ENCODE results near the gene PPP2R2D.

The PPP2R2D gene

DNA sequence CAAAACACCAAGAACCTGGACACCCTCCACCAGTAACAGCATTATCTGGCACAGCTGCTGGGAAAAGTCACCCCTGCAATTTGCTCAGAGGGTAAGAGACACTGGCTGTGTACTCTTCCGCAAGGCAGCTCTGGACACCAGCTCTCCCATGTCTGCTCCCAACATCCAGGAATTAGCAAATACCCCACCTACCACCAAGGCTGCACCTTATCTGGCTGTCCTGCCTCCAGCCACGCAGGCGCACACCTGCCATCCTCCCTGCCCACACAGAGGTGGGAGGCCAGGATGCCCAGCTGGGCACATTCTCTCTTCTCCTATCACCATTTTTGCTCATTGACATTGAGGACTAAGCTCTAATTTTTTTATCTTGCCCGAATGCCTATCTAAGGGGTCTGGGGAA lies 101.2 kb downstream of the PPP2R2D start:
- no peak for DNase-seq

DNA sequence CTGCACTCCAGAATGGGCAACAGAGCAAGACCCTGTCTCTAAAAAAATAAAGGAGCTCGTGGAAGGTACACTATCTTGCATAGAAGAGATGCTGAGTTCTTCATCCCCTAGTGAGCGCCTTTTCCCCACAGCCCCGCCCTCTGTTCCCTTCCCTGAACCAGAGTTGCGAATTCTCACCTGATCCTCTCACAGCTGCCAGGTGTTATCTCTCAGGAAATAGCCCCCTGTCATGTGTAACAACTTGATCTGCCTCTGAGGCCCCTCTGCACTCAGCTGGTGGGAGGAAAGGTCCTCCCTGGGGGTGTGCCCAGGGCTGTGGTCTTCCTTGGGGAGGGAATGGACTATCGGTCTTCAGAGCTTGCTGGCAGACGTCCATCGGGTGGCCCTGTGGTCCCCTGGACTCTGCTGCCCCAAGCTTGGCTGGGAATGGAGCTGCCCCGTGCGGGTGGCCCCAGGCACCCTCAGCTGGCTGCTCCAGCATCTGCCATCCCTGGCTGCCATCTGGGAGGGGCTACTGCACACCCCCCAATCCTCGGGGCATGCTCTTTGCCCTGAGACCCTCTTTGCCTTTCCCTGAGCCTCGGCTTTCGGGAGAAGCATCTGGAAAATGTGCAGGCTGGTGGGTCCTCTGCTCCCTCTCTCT lies 102.6 kb downstream of the PPP2R2D start:
- DNase-seq, result no peak

DNA sequence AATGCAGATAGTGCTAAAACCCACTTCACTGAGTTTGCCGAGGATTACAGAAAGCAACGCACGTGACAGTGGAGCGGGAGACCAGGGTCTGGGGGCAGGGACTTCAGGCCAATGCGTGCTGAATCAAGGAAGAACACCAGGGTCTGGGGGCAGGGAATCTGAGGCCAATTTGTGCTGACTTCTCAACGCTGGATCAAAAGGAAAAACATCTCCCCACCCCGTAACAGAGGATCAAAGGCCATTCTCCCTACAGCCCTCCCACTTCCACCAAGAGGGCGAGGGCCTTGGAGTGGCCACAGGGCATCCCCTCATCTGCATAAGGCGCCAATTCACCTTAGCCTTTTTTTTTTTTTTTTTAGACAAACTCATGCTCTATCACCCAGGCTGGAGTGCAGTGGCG lies 103.2 kb downstream of the PPP2R2D start:
- DNase-seq, result no peak

DNA sequence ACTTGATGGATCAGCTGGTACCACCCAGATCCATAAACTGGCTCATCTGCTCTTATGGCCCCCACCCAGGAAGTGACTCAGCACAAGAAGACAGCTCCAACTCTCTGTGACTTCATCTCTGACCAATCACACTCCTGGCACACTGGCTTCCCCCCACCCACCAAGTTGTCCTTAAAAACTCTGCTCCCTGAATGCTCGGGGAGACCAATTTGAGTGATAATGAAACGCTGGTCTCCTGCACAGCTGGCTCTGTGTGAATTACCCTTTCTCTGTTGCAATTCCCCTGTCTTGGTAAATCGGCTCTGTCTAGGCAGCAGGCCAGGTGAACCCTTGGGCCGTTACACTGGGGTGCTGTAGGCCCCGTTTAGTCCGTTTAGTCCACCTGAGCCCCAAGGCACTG lies 104.3 kb downstream of the PPP2R2D start:
- DNase-seq, result no peak

DNA sequence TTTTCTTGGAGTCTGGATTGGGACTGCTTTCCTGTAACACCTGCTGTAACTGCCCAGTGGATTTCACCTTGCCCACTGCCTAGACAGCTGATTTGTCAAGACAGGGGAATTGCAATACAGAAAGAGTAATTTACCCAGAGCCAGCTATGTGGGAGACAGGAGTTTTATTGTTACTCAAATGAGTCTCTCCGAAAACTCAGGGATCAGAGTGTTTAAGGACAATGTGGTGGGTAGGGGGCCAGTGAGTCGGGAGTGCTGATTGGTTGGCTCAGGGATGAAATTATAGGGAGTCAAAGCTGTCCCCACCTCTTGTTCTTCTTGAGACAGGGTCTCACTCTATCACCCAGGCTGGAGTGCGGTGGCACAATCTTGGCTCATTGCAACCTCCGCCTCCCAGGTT lies 106.2 kb downstream of the PPP2R2D start:
- DNase-seq, result no peak

DNA sequence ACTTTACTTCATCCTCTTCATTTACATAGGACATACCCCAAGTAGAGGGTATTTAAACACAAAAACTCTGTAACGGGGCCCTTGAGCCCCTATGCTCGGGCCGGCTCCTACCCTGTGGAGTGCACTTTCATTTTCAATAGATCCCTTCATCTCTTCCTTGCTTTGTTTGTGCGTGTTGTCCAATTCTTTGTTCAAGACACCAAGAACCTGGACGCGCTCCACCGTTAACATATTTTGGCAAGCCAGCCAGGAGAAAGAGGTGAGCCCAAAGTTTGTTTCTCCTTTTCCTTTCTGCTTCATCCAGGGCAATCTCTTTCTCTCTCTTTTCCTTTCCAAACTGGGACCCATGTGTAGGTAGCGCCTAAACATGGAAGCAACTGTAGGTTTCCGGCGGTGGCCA lies 106.9 kb downstream of the PPP2R2D start:
- DNase-seq, result no peak

Data from DMS53 (cell line).